ENCODE measurements around the gene RAD50.

The RAD50 gene

DNA sequence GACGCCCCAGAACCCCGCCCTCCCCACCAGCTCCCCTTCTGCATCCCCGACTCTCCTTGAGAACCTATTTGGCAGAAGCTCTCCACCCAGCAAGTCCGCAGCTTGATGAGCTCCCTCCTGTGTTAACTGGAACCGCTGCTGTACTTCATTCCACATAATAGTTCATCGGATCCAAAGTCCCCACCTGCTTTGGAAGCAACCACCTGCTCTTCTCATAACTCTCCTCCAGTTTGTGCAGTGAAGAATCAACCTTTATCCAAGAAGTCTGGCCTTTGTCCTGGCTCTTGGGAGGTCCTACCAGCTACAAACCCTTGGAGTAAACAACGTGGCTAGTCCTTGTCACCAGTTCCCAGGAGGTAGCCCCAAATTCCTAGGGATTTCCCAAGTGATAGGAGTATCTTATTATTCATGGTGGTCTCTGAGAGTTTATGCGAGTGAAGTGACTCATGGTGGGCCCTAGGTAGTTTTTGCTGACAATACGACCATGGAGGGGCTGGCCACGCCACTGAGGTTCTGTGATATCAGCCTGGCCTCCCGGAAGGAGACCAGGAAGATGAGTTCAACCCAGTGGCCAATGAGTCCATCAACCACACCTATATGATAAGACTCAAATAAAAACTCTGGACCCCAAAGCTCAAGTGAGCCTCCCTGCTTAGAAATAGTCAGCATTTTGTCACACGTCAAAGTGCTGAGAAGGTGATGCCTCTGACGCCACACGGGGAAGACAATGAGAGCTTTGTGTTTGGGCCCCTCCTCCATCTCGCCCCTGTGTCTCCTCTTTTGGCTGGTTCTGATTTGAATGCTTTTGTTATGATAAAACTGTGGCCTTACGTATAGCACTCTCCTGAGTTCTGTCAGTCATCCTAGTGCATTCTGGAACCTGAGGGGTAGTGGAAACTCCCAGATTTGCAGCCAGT is 113.4 kb downstream of the RAD50 start:
- Histone ChIP-seq H3K79me2 (ENCODE audit: insufficient read depth, low read length) (no peaks in the 10 kb centered on the region), H3K9ac (ENCODE audit: low read length) (no peak overlapping the region), H4K20me1 (ENCODE audit: low read depth, low read length) (no peaks in the 10 kb centered on the region), H3K27me3 (ENCODE audit: low read length) (no peaks in the 10 kb centered on the region), H3K9me3 (ENCODE audit: insufficient read depth, low read length) (no peaks in the 10 kb centered on the region), H3K4me3 (ENCODE audit: insufficient read depth, low read length, poor library complexity, severe bottlenecking) (no peak overlapping the region), H2AFZ (ENCODE audit: low read depth, low read length, severe bottlenecking) (no peak overlapping the region), H3K36me3 (ENCODE audit: low read length) (no peaks in the 10 kb centered on the region), H3F3A (ENCODE audit: insufficient read depth) (no peaks in the 10 kb centered on the region), H3K9me2 (replicated peaks; ENCODE audit: insufficient read depth, low read length) (no peaks in the 10 kb centered on the region), H3K27ac (ENCODE audit: low read depth, low read length) (no peak overlapping the region), H3K4me2 (ENCODE audit: low read depth, low read length, poor library complexity, severe bottlenecking) (no peak overlapping the region)
- TF ChIP-seq, protein P1, sequence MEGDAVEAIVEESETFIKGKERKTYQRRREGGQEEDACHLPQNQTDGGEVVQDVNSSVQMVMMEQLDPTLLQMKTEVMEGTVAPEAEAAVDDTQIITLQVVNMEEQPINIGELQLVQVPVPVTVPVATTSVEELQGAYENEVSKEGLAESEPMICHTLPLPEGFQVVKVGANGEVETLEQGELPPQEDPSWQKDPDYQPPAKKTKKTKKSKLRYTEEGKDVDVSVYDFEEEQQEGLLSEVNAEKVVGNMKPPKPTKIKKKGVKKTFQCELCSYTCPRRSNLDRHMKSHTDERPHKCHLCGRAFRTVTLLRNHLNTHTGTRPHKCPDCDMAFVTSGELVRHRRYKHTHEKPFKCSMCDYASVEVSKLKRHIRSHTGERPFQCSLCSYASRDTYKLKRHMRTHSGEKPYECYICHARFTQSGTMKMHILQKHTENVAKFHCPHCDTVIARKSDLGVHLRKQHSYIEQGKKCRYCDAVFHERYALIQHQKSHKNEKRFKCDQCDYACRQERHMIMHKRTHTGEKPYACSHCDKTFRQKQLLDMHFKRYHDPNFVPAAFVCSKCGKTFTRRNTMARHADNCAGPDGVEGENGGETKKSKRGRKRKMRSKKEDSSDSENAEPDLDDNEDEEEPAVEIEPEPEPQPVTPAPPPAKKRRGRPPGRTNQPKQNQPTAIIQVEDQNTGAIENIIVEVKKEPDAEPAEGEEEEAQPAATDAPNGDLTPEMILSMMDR (IDR thresholded peaks at IDR 0.05; ENCODE audit: insufficient read depth, low read length, poor library complexity, severe bottlenecking) = no peak
- TF ChIP-seq EZH2phosphoT487 (conservative IDR thresholded peaks at IDR 0.05; ENCODE audit: low read length) = no peak

DNA sequence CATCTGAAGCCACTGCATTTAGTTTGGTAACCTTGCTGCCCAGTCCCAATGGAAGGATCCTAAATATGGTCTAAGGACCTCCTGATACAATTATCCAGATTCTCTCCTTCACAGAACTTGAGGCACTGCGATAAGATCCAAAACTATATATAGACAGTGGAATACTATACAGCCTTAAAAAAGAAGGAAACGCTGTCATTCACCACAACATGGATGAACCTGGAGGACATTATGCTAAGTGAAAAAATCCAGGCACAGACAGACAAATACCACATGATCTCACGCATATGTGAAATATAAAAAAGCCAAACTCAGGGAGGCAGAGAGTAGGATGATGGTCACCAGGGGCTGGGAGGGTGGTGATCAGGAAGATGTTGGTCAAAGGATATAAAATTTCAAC is 114.2 kb downstream of the RAD50 start:
- no peak for TF ChIP-seq EZH2phosphoT487 (conservative IDR thresholded peaks at IDR 0.05; ENCODE audit: low read length)
- TF ChIP-seq, protein P1 (IDR thresholded peaks at IDR 0.05; ENCODE audit: insufficient read depth, low read length, poor library complexity, severe bottlenecking) = no peak
- H3K27me3 ChIP-seq (ENCODE audit: low read length) = no peaks in the 10 kb centered on the region
- no peak overlapping the region for H3K4me2 ChIP-seq (ENCODE audit: low read depth, low read length, poor library complexity, severe bottlenecking)
- H3K27ac ChIP-seq (ENCODE audit: low read depth, low read length) = no peak overlapping the region
- H3K79me2 ChIP-seq (ENCODE audit: insufficient read depth, low read length) = no peaks in the 10 kb centered on the region
- H3K9ac ChIP-seq (ENCODE audit: low read length) = no peak overlapping the region
- H3K9me3 ChIP-seq (ENCODE audit: insufficient read depth, low read length) = no peaks in the 10 kb centered on the region
- H3K36me3 ChIP-seq (ENCODE audit: low read length) = no peaks in the 10 kb centered on the region
- H4K20me1 ChIP-seq (ENCODE audit: low read depth, low read length) = no peaks in the 10 kb centered on the region
- H3K4me3 ChIP-seq (ENCODE audit: insufficient read depth, low read length, poor library complexity, severe bottlenecking) = no peak overlapping the region
- no peaks in the 10 kb centered on the region for H3K9me2 ChIP-seq (replicated peaks; ENCODE audit: insufficient read depth, low read length)
- H3F3A ChIP-seq (ENCODE audit: insufficient read depth) = no peaks in the 10 kb centered on the region
- H2AFZ ChIP-seq (ENCODE audit: low read depth, low read length, severe bottlenecking) = no peak overlapping the region

DNA sequence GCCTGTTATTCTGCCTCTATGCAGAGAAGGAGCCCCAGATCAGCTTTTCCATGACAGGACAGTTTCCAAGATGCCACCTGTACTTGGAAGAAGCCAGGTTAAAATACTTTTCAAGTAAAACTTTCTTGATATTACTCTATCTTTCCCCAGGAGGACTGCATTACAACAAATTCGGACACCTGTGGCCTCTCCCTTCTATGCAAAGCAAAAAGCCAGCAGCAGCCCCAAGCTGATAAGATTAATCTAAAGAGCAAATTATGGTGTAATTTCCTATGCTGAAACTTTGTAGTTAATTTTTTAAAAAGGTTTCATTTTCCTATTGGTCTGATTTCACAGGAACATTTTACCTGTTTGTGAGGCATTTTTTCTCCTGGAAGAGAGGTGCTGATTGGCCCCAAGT is 116.7 kb downstream of the RAD50 start:
- no peaks in the 10 kb centered on the region for H3K27me3 ChIP-seq (ENCODE audit: low read length)
- H3K4me3 ChIP-seq (ENCODE audit: insufficient read depth, low read length, poor library complexity, severe bottlenecking) = no peak overlapping the region
- TF ChIP-seq EZH2phosphoT487 (conservative IDR thresholded peaks at IDR 0.05; ENCODE audit: low read length) = no peak
- no peaks in the 10 kb centered on the region for H4K20me1 ChIP-seq (ENCODE audit: low read depth, low read length)
- no peak overlapping the region for H2AFZ ChIP-seq (ENCODE audit: low read depth, low read length, severe bottlenecking)
- H3K79me2 ChIP-seq (ENCODE audit: insufficient read depth, low read length) = no peaks in the 10 kb centered on the region
- H3K36me3 ChIP-seq (ENCODE audit: low read length) = no peaks in the 10 kb centered on the region
- no peaks in the 10 kb centered on the region for H3K9me3 ChIP-seq (ENCODE audit: insufficient read depth, low read length)
- H3K4me2 ChIP-seq (ENCODE audit: low read depth, low read length, poor library complexity, severe bottlenecking) = no peak overlapping the region
- no peak overlapping the region for H3K9ac ChIP-seq (ENCODE audit: low read length)
- H3K9me2 ChIP-seq (replicated peaks; ENCODE audit: insufficient read depth, low read length) = no peaks in the 10 kb centered on the region
- H3K27ac ChIP-seq (ENCODE audit: low read depth, low read length) = no peak overlapping the region
- H3F3A ChIP-seq (ENCODE audit: insufficient read depth) = no peaks in the 10 kb centered on the region

All from SU-DHL-6 (cell line).